HepG2 (cell line): ENCODE results near the gene ROBO2. TPM values are rescaled to one million over a fixed set of nuclear protein-coding genes. Genes with fewer than 3 reads are reported as not detected.

Experiments
- ATAC-seq: fragments of 200-7000 bp; cut with Tn5 transposase; 3 replicates; pipeline ENCODE4 v1.9.1; 2020; ENCODE audit warnings: mild to moderate bottlenecking, moderate library complexity
- BruUV-seq: library from RNA; stranded (reverse); fragments of 400-500 nt; replicated peaks from 2 replicates; lab custom pipeline; 2021; lab: Mats Ljungman, UMichigan
- CTCF ChIA-PET: fragments of 300-600 bp; formaldehyde crosslinking; extraction: SDS; loops from one replicate; lab custom pipeline; 2021; ENCODE audit warnings: low total read pairs, inconsistent platforms, low intra/inter-chr PET ratio; lab: Yijun Ruan, JAX
- POLR2A ChIA-PET: fragments of 350-600 bp; sonication (Branson Sonifier 250); formaldehyde crosslinking; loops from one replicate; lab custom pipeline; 2020; ENCODE audit warnings: antibody characterized with exemption, inconsistent platforms; lab: Yijun Ruan, JAX
- DNase-seq: peaks from one replicate; pipeline ENCODE4 v3.0.0-alpha.2; 2015; ENCODE audit warnings: low spot score
- FAIRE-seq: peaks from 3 replicates; lab custom pipeline; 2011; peaks lifted over from hg19 to GRCh38; lab: Jason Lieb, UNC
- H2AFZ ChIP-seq: one replicate; pipeline ENCODE4 v1.6.1; 2011; ENCODE audit warnings: low read length, inconsistent platforms
- H3K27ac ChIP-seq: fragments of 300-600 bp; 3 replicates; pipeline ENCODE4 v1.8.0; 2011; ENCODE audit warnings: mixed run types, mild to moderate bottlenecking, mixed read lengths, low read length, inconsistent platforms; ENCODE audit not compliant: insufficient read depth; ENCODE audit errors: extremely low read length
- H3K27me3 ChIP-seq, 2 experiments: fragments of 200-600 bp in 1 of 2; 2 replicates in 1 of 2; 3 replicates in 1 of 2; pipeline versions ENCODE4 v1.6.0 to v1.8.0; 2011; ENCODE audit warnings: low read length in 2 of 2, mild to moderate bottlenecking in 2 of 2, moderate library complexity in 2 of 2, inconsistent platforms in 1 of 2; ENCODE audit not compliant: insufficient read depth in 2 of 2, control insufficient read depth in 1 of 2
- H3K36me3 ChIP-seq, 2 experiments: fragments of 200-600 bp in 1 of 2; replicated peaks in 1 of 2; 2 replicates in 1 of 2; 3 replicates in 1 of 2; pipeline versions ENCODE4 v1.5.1 to v1.8.0; 2011; ENCODE audit warnings: low read length in 2 of 2, inconsistent platforms in 1 of 2; ENCODE audit not compliant: insufficient read depth in 2 of 2, control insufficient read depth in 1 of 2
- H3K4me1 ChIP-seq: 2 replicates; pipeline ENCODE4 v1.5.1; 2012; ENCODE audit warnings: low read length, inconsistent platforms; ENCODE audit not compliant: insufficient read depth
- H3K4me2 ChIP-seq: 2 replicates; pipeline ENCODE4 v1.6.0; 2011; ENCODE audit warnings: low read depth, low read length, inconsistent platforms
- H3K4me3 ChIP-seq, 3 experiments: fragments of 200-600 bp in 1 of 3; sonication (generic), shearing (Covaris generic) in 1 of 3; replicated peaks in 1 of 3; 2 replicates each; pipeline ENCODE4 v1.5.1; 2011 to 2016; ENCODE audit warnings: low read length in 3 of 3, inconsistent platforms in 2 of 3, low read depth in 2 of 3, mild to moderate bottlenecking in 2 of 3, control low read depth in 1 of 3, mixed read lengths in 1 of 3; ENCODE audit not compliant: insufficient read depth in 1 of 3
- H3K79me2 ChIP-seq: one replicate; pipeline ENCODE4 v1.6.1; 2011; ENCODE audit warnings: low read length, inconsistent platforms; ENCODE audit not compliant: insufficient read depth
- H3K9ac ChIP-seq: 2 replicates; pipeline ENCODE4 v1.6.0; 2011; ENCODE audit warnings: mild to moderate bottlenecking, low read depth, low read length, inconsistent platforms; ENCODE audit not compliant: insufficient read depth
- H3K9me3 ChIP-seq: 2 replicates; pipeline ENCODE4 v1.5.1; 2012; ENCODE audit warnings: mild to moderate bottlenecking, low read length
- H4K20me1 ChIP-seq: 2 replicates; pipeline ENCODE4 v1.6.0; 2011; ENCODE audit warnings: inconsistent platforms, mild to moderate bottlenecking, low read length, moderate library complexity; ENCODE audit not compliant: insufficient read depth
- CREM ChIP-seq, 2 experiments: sonication (generic) in 1 of 2; formaldehyde crosslinking in 1 of 2; IDR thresholded peaks; 2 replicates each; pipeline versions ENCODE4 v1.4.0 to v1.6.1; 2016 to 2020; ENCODE audit warnings: antibody characterized with exemption in 1 of 2, mild to moderate bottlenecking in 1 of 2, missing genetic modification reagents in 1 of 2
- FLYWCH1 ChIP-seq: sonication (generic); formaldehyde crosslinking; IDR thresholded peaks from 2 replicates; pipeline ENCODE4 v1.8.1; 2023; ENCODE audit warnings: mild to moderate bottlenecking, missing genetic modification reagents
- FOXK1 ChIP-seq: sonication (generic); formaldehyde crosslinking; IDR thresholded peaks from 2 replicates; pipeline ENCODE4 v1.4.0; 2020; ENCODE audit warnings: low read depth, missing genetic modification reagents, borderline replicate concordance
- FOXP1 ChIP-seq, 2 experiments: fragments of 450-650 bp in 1 of 2; IDR thresholded peaks; 2 replicates each; pipeline ENCODE4 v1.6.1; 2017 to 2018; ENCODE audit warnings: antibody characterized with exemption in 1 of 2
- JUND ChIP-seq: sonication (generic); formaldehyde crosslinking; IDR thresholded peaks from 2 replicates; pipeline ENCODE4 v1.8.0; 2022; ENCODE audit warnings: mild to moderate bottlenecking, missing genetic modification reagents
- KLF11 ChIP-seq: IDR thresholded peaks from 2 replicates; pipeline ENCODE4 v1.6.1; 2016; ENCODE audit warnings: missing compliant biosample characterization
- KMT2A ChIP-seq: sonication (generic); formaldehyde crosslinking; IDR thresholded peaks from 2 replicates; pipeline ENCODE4 v1.4.0; 2020; ENCODE audit warnings: missing genetic modification reagents
- SALL1 ChIP-seq: sonication (generic); formaldehyde crosslinking; IDR thresholded peaks from 2 replicates; pipeline ENCODE4 v1.8.0; 2022; ENCODE audit warnings: mild to moderate bottlenecking, missing genetic modification reagents
- ZNF644 ChIP-seq: IDR thresholded peaks from 2 replicates; pipeline ENCODE4 v1.6.1; 2016; ENCODE audit warnings: low read depth
- ZNF672 ChIP-seq: sonication (generic); formaldehyde crosslinking; IDR thresholded peaks from 2 replicates; pipeline ENCODE4 v1.8.1; 2022; ENCODE audit warnings: missing genetic modification reagents
- ZNF737 ChIP-seq: sonication (generic); formaldehyde crosslinking; IDR thresholded peaks from 2 replicates; pipeline ENCODE4 v1.5.0; 2020; ENCODE audit warnings: missing genetic modification reagents, mild to moderate bottlenecking, borderline replicate concordance
- ZNF850 ChIP-seq: sonication (generic); formaldehyde crosslinking; conservative IDR thresholded peaks from 2 replicates; pipeline ENCODE4 v1.9.0; 2021; ENCODE audit warnings: mild to moderate bottlenecking, missing genetic modification reagents
- WGBS: methylation state at CpG from one replicate; pipeline ENCODE4 v1.1.6; 2017; ENCODE audit warnings: low lambda C conversion rate; 5-methylcytosine and 5-hydroxymethylcytosine counted together
- in situ Hi-C: cut with HindIII; loops from 2 replicates; pipeline ENCODE4 v1.10.0; 2017; ENCODE audit warnings: low pct_unique_long_range_greater_than_20kb; ENCODE audit not compliant: extremely low pct_ligation_motif_present
- intact Hi-C: fragments of 100-400 bp; cut with micrococcal nuclease; formaldehyde crosslinking; loops from one replicate; pipeline ENCODE4 v1.10.0; 2022; ENCODE audit not compliant: unreplicated experiment
- polyA plus RNA-seq, 8 experiments: library from polyadenylated mRNA; depleted of rRNA in 3 of 8; stranded (reverse) in 7 of 8; unstranded in 1 of 8; fragments of >200 nt; fragmentation: Illumina TruSeq in 4 of 8; extraction: Trizol in 4 of 8; gene quantifications; 2 replicates each; pipeline versions ENCODE4 v1.2.1 to v1.2.3, GENCODE V29; 2011 to 2016; ENCODE audit warnings: low read depth in 4 of 8, missing spikeins in 1 of 8, mixed read lengths in 1 of 8; ENCODE audit not compliant: insufficient read depth in 1 of 8
- total RNA-seq, 5 experiments: library from RNA; depleted of rRNA; stranded (reverse); fragments of >200 nt; fragmentation: Illumina TruSeq; extraction: Trizol; gene quantifications; 2 replicates each; pipeline ENCODE4 v1.2.3, GENCODE V29; 2016; ENCODE audit warnings: low read depth in 1 of 5
- TF ChIP-seq, protein P1 (sequence below): sonication (generic); formaldehyde crosslinking; IDR thresholded peaks from 2 replicates; pipeline ENCODE4 v1.4.0; 2020; ENCODE audit warnings: mild to moderate bottlenecking, missing genetic modification reagents
- TF ChIP-seq, protein P2 (sequence below): sonication (generic); formaldehyde crosslinking; conservative IDR thresholded peaks from 2 replicates; pipeline ENCODE4 v1.4.0; 2020; ENCODE audit warnings: missing genetic modification reagents
- TF ChIP-seq, protein P3 (sequence below): sonication (generic); formaldehyde crosslinking; IDR thresholded peaks from 2 replicates; pipeline ENCODE4 v1.4.0; 2020; ENCODE audit warnings: missing genetic modification reagents

The ROBO2 gene
- total and polyA plus RNA-seq, 2 of the 13 experiments (the other 11 are each of a cell fraction or from before 2014, with no cell fraction given) = not detected

DNA sequence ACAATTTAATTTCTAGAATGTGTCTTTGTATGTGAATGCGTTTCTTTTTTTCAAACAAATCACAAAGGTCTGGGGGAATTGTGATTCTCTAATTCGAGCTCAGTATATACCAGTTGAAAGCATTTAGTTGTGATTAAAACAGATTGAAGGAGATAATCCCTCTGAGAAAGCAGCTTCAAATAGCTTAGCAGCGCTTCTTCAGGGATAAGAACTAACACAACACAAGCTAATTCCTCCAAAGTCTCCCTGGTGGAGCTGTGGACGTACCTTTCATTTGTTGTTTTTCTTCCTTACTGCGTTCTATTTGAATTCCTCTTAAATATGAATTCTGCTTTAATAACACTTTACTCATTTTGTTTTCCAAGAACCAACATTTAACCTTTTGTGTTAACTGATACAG lies 286.7 kb downstream of the ROBO2 start:
- WGBS = 35% methylated on average over 5 of the region's 5 CpGs
- ChIA-PET CTCF (no interaction called here), POLR2A (no interaction called here)
- H3K9ac ChIP-seq = no peak overlapping the region
- FAIRE-seq (no peak), ATAC-seq (no peak), DNase-seq (no peak)
- H3K36me3 ChIP-seq = no peaks in the 10 kb centered on the region
- no TSS peak for BruUV-seq
- in situ Hi-C loops = no loop called here
- no peak overlapping the region for H3K4me3 ChIP-seq
- intact Hi-C loops = loop anchor here (10.0 kb wide), 1 partner anchor 1708 kb away; no protein-coding TSS in a partner anchor
- H3K4me1 ChIP-seq = peaks cover 16% of the 10 kb centered on the region
- no peaks in the 10 kb centered on the region for H3K27me3 ChIP-seq
- no peak overlapping the region for H3K27ac ChIP-seq
- no peaks in the 10 kb centered on the region for H4K20me1 ChIP-seq
- no peak overlapping the region for H2AFZ ChIP-seq
- no peaks in the 10 kb centered on the region for H3K9me3 ChIP-seq
- no peak overlapping the region for H3K4me2 ChIP-seq
- H3K79me2 ChIP-seq = no peaks in the 10 kb centered on the region
- no peak for TF ChIP-seq KLF11
- no peak for TF ChIP-seq FOXK1
- TF ChIP-seq FLYWCH1 = no peak
- TF ChIP-seq FOXP1 (IDR thresholded peaks at IDR 0.05) = no peak
- TF ChIP-seq FOXP1 (CRISPR knock-in tag; IDR thresholded peaks at IDR 0.05) = no peak
- TF ChIP-seq KMT2A = no peak
- TF ChIP-seq, protein P1, sequence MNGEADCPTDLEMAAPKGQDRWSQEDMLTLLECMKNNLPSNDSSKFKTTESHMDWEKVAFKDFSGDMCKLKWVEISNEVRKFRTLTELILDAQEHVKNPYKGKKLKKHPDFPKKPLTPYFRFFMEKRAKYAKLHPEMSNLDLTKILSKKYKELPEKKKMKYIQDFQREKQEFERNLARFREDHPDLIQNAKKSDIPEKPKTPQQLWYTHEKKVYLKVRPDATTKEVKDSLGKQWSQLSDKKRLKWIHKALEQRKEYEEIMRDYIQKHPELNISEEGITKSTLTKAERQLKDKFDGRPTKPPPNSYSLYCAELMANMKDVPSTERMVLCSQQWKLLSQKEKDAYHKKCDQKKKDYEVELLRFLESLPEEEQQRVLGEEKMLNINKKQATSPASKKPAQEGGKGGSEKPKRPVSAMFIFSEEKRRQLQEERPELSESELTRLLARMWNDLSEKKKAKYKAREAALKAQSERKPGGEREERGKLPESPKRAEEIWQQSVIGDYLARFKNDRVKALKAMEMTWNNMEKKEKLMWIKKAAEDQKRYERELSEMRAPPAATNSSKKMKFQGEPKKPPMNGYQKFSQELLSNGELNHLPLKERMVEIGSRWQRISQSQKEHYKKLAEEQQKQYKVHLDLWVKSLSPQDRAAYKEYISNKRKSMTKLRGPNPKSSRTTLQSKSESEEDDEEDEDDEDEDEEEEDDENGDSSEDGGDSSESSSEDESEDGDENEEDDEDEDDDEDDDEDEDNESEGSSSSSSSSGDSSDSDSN (CRISPR knock-in tag) = no peak
- TF ChIP-seq JUND (CRISPR knock-in tag) = no peak
- TF ChIP-seq ZNF644 (CRISPR knock-in tag) = no peak
- no peak for TF ChIP-seq CREM (IDR thresholded peaks at IDR 0.05)
- no peak for TF ChIP-seq CREM (CRISPR knock-in tag; IDR thresholded peaks at IDR 0.05)
- TF ChIP-seq ZNF737 (CRISPR knock-in tag) = no peak
- TF ChIP-seq ZNF672 (CRISPR knock-in tag) = no peak
- TF ChIP-seq SALL1 (CRISPR knock-in tag) = no peak
- TF ChIP-seq, protein P2, sequence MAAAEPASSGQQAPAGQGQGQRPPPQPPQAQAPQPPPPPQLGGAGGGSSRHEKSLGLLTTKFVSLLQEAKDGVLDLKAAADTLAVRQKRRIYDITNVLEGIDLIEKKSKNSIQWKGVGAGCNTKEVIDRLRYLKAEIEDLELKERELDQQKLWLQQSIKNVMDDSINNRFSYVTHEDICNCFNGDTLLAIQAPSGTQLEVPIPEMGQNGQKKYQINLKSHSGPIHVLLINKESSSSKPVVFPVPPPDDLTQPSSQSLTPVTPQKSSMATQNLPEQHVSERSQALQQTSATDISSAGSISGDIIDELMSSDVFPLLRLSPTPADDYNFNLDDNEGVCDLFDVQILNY (CRISPR knock-in tag) = no peak
- no peak for TF ChIP-seq ZNF850
- TF ChIP-seq, protein P3, sequence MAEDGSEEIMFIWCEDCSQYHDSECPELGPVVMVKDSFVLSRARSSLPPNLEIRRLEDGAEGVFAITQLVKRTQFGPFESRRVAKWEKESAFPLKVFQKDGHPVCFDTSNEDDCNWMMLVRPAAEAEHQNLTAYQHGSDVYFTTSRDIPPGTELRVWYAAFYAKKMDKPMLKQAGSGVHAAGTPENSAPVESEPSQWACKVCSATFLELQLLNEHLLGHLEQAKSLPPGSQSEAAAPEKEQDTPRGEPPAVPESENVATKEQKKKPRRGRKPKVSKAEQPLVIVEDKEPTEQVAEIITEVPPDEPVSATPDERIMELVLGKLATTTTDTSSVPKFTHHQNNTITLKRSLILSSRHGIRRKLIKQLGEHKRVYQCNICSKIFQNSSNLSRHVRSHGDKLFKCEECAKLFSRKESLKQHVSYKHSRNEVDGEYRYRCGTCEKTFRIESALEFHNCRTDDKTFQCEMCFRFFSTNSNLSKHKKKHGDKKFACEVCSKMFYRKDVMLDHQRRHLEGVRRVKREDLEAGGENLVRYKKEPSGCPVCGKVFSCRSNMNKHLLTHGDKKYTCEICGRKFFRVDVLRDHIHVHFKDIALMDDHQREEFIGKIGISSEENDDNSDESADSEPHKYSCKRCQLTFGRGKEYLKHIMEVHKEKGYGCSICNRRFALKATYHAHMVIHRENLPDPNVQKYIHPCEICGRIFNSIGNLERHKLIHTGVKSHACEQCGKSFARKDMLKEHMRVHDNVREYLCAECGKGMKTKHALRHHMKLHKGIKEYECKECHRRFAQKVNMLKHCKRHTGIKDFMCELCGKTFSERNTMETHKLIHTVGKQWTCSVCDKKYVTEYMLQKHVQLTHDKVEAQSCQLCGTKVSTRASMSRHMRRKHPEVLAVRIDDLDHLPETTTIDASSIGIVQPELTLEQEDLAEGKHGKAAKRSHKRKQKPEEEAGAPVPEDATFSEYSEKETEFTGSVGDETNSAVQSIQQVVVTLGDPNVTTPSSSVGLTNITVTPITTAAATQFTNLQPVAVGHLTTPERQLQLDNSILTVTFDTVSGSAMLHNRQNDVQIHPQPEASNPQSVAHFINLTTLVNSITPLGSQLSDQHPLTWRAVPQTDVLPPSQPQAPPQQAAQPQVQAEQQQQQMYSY (CRISPR knock-in tag) = no peak
